WTC11 (cell line): ENCODE results near the gene THAP3.

Source experiments
- ATF1 ChIP-seq: sonication (generic); formaldehyde crosslinking; IDR thresholded peaks from 2 replicates; pipeline ENCODE4 v1.8.1; 2023; ENCODE audit warnings: mild to moderate bottlenecking, moderate library complexity, missing genetic modification reagents
- CREB1 ChIP-seq: sonication (generic); formaldehyde crosslinking; IDR thresholded peaks from 2 replicates; pipeline ENCODE4 v1.8.0; 2023; ENCODE audit warnings: mild to moderate bottlenecking, missing genetic modification reagents
- CTCF ChIP-seq: fragments of 200-600 bp; IDR thresholded peaks from 2 replicates; pipeline ENCODE4 v1.8.0; 2022; ENCODE audit warnings: antibody characterized with exemption
- GRHL2 ChIP-seq: fragments of 250-450 bp; sonication (Bioruptor Pico); IDR thresholded peaks from 2 replicates; pipeline ENCODE4 v1.8.0; 2022; ENCODE audit warnings: mild to moderate bottlenecking, moderate library complexity; ENCODE audit not compliant: insufficient replicate concordance, severe bottlenecking
- SP1 ChIP-seq: sonication (generic); formaldehyde crosslinking; conservative IDR thresholded peaks from 2 replicates; pipeline ENCODE4 v1.8.1; 2022; ENCODE audit warnings: missing genetic modification reagents
- USF1 ChIP-seq: sonication (generic); formaldehyde crosslinking; IDR thresholded peaks from 2 replicates; pipeline ENCODE4 v1.8.0; 2022; ENCODE audit warnings: mild to moderate bottlenecking, missing genetic modification reagents
- ZBTB43 ChIP-seq: sonication (generic); formaldehyde crosslinking; IDR thresholded peaks from 2 replicates; pipeline ENCODE4 v1.8.1; 2023; ENCODE audit warnings: mild to moderate bottlenecking, missing genetic modification reagents
- ZNF263 ChIP-seq: sonication (generic); formaldehyde crosslinking; IDR thresholded peaks from 2 replicates; pipeline ENCODE4 v1.8.1; 2022; ENCODE audit warnings: low read depth, mild to moderate bottlenecking, moderate library complexity, missing genetic modification reagents
- ZNF396 ChIP-seq: fragments of 250-450 bp; sonication (Bioruptor Pico); IDR thresholded peaks from 2 replicates; pipeline ENCODE4 v1.8.0; 2021; ENCODE audit warnings: mild to moderate bottlenecking, moderate library complexity, borderline replicate concordance
- ZNF512 ChIP-seq: sonication (generic); formaldehyde crosslinking; IDR thresholded peaks from 2 replicates; pipeline ENCODE4 v1.8.1; 2022; ENCODE audit warnings: missing genetic modification reagents, borderline replicate concordance

- TF ChIP-seq ZNF396 (no peak), ZBTB43 (CRISPR knock-in tag) (no peak), USF1 (CRISPR knock-in tag) (no peak), ZNF263 (no peak), GRHL2 (CRISPR knock-in tag) (no peak), ATF1 (no peak), CTCF (no peak), ZNF512 (CRISPR knock-in tag) (no peak), SP1 (no peak), CREB1 (CRISPR knock-in tag) (no peak)
These were observed 30.9 kb upstream of the THAP3 start for GRCh38 chr1:6593810-6594209.
